HEK293 (cell line): ENCODE measurements around the gene BRF1.

ENCODE experiments used
- ZNF24 ChIP-seq: fragments of 450-650 bp; formaldehyde crosslinking; IDR thresholded peaks from 2 replicates; pipeline ENCODE4 v1.5.1; 2016; ENCODE audit warnings: missing biosample characterization, missing genetic modification characterization
- ZNF621 ChIP-seq: fragments of 450-650 bp; formaldehyde crosslinking; IDR thresholded peaks from 2 replicates; pipeline ENCODE4 v1.5.1; 2017; ENCODE audit warnings: missing biosample characterization, missing genetic modification characterization
- TF ChIP-seq, protein P1 (sequence below): fragments of 450-650 bp; formaldehyde crosslinking; IDR thresholded peaks from 2 replicates; pipeline ENCODE4 v1.5.1; 2016; ENCODE audit warnings: missing biosample characterization, missing genetic modification characterization
- TF ChIP-seq, protein P2 (sequence below): fragments of 450-650 bp; formaldehyde crosslinking; IDR thresholded peaks from 2 replicates; pipeline ENCODE4; 2016; ENCODE audit warnings: missing biosample characterization, missing genetic modification characterization

DNA sequence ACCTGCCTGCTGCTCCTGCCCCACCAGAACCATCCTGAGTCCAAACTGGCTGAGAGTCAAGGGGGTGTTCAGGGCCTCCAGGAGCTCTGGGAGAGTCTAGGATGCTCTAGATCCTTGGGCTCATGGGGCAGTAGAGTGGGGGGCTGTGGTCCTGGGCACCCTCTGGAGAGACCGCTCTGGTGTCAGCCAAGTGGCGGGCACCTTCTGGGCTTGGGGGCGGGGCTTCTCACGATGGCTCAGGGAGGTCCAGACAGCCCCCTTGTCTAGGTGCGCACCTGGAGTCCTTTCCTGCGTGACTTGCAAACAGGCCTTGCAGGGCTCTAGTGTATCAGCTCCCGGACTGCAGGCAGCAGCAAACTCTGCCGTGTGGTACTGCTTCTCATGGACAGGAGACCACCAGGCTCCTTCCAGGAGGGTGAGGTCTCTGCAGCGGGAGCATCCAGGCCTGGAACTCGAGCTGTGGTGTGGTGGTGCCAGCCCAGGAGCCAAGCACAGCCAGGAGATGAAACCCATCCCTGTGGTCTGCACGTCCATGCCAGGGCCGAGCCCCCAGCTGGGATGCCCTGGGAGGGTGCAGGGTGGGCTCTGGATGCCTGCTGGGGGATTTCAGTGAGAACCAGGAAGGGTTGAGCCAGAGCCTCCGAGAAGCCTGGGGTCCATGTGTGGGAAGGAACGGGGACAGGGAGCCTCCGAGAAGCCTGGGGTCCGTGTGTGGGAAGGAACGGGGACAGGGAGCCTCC lies 28.8 kb upstream of the BRF1 start:
- TF ChIP-seq, protein P1, sequence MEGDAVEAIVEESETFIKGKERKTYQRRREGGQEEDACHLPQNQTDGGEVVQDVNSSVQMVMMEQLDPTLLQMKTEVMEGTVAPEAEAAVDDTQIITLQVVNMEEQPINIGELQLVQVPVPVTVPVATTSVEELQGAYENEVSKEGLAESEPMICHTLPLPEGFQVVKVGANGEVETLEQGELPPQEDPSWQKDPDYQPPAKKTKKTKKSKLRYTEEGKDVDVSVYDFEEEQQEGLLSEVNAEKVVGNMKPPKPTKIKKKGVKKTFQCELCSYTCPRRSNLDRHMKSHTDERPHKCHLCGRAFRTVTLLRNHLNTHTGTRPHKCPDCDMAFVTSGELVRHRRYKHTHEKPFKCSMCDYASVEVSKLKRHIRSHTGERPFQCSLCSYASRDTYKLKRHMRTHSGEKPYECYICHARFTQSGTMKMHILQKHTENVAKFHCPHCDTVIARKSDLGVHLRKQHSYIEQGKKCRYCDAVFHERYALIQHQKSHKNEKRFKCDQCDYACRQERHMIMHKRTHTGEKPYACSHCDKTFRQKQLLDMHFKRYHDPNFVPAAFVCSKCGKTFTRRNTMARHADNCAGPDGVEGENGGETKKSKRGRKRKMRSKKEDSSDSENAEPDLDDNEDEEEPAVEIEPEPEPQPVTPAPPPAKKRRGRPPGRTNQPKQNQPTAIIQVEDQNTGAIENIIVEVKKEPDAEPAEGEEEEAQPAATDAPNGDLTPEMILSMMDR = no peak
- TF ChIP-seq ZNF24 (no peak), ZNF621 (tag by site-specific recombination) (no peak)
- TF ChIP-seq, protein P2, sequence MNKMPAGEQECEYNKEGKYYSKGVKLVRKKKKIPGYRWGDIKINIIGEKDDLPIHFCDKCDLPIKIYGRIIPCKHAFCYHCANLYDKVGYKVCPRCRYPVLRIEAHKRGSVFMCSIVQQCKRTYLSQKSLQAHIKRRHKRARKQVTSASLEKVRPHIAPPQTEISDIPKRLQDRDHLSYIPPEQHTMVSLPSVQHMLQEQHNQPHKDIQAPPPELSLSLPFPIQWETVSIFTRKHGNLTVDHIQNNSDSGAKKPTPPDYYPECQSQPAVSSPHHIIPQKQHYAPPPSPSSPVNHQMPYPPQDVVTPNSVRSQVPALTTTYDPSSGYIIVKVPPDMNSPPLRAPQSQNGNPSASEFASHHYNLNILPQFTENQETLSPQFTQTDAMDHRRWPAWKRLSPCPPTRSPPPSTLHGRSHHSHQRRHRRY (tag by site-specific recombination) = no peak
